Amniotic epithelial cell (primary cell): Measurements from ENCODE around the gene SYMPK.

Source experiments
- DNase-seq: peaks from one replicate; pipeline ENCODE4 v3.0.0-alpha.2; 2010; ENCODE audit warnings: low read depth

Gene SYMPK

DNA sequence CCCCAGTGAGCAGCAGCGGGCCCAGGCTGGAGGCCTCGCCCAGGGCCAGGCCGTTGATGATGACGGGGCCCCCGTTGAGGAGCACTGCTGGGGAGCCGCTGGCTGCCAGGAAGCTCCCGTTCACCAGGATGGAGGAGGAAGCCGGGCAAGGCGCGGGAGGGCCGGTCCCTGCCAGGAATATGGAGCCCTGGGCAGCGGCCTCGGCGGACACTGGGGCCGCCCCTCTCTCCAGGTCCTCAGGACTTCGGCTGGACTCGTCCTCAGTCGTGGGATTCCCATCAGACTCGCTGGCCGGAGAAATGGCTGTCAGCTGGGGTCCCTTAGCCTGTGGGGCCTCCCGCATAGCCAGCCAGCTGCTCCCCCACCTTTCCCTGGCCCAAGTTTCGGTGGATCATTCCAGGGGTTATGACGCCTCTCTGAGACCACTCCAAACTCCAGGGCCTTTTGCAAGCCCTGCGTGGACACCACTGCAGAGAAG, 96.0 kb downstream of the SYMPK start:
- DNase-seq, result no peak

- DNase-seq, result no peak
Measured at GRCh38 chr19:45766296-45766868, 96.6 kb downstream of the SYMPK start.

- no peak for DNase-seq
Measured at GRCh38 chr19:45765702-45766295, 97.1 kb downstream of the SYMPK start.
